ENCODE data around the gene CCDC106.

Gene CCDC106

DNA sequence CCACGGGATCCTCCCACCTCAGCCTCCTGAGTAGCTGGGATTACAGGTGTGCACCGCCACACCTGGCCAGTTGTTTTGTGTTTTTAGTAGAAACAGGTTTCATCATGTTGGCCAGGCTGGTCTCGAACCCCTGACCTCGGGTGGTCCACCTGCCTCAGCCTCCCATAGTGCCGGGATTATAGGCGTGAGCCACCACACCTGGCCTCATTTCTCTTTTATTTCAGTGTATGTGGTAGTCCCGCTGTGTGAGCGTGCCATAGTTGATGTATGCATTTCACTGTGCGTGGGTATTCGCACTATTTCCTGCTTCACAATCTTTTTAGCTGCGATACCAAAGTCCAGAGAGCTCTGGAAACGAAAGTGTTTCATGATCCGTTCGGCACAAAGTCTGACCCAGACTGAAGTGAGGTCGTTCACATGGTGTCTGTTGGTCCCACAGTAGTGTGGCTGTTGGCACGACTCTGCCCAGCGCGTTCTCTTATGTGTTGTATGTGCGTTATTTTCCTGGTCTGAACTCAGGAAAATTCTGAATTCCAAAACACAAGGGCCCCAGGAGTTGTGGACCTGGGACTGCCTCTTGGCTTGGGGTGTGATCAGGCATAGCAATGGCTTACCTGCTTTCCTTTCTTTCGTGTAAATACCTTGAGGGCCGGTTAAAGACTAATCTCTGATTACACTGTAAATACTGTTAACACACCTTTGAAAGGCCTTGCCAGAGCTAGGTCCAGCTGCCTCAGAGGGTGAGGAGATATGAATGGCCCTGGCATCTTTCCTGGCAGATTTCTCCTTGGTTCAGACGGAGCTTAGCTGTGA is 35.6 kb downstream of the CCDC106 start:
- TF ChIP-seq, protein P1, sequence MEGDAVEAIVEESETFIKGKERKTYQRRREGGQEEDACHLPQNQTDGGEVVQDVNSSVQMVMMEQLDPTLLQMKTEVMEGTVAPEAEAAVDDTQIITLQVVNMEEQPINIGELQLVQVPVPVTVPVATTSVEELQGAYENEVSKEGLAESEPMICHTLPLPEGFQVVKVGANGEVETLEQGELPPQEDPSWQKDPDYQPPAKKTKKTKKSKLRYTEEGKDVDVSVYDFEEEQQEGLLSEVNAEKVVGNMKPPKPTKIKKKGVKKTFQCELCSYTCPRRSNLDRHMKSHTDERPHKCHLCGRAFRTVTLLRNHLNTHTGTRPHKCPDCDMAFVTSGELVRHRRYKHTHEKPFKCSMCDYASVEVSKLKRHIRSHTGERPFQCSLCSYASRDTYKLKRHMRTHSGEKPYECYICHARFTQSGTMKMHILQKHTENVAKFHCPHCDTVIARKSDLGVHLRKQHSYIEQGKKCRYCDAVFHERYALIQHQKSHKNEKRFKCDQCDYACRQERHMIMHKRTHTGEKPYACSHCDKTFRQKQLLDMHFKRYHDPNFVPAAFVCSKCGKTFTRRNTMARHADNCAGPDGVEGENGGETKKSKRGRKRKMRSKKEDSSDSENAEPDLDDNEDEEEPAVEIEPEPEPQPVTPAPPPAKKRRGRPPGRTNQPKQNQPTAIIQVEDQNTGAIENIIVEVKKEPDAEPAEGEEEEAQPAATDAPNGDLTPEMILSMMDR (IDR thresholded peaks at IDR 0.05; ENCODE audit: low read depth, low read length, missing control alignments): no peak
- no peak for DNase-seq (ENCODE audit: low read depth)
- no peak overlapping the region for H3K4me3 ChIP-seq (ENCODE audit: low read depth, low read length)

DNA sequence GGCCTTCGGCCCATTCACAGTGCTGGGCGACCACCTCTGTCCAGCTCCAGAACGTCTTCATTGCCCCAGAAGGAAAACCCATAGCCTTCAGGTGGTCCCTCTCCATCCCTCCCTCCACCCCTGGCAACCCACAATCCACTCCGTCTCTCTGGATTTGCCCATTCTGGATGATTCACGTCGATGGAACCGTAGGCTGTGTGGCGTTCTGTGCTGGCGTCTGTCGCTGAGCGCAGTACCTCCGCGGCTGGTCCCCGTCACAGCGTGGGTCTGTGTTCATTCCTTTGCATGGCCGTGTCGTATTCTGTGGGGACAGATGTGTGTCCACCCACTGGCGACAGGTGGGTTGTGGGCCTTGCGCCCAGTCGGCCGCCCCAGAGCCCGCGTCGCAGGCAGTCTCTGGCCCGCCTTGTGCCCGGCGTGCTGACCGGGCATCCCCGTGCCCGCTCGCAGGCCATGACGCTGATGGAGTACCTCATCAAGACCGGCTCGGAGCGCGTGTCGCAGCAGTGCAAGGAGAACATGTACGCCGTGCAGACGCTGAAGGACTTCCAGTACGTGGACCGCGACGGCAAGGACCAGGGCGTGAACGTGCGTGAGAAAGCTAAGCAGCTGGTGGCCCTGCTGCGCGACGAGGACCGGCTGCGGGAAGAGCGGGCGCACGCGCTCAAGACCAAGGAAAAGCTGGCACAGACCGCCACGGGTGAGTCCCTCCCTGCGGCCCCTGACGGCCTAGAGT is 37.1 kb downstream of the CCDC106 start:
- H3K4me3 ChIP-seq (ENCODE audit: low read depth, low read length): no peak overlapping the region
- TF ChIP-seq, protein P1 (IDR thresholded peaks at IDR 0.05; ENCODE audit: low read depth, low read length, missing control alignments): no peak
- no peak for DNase-seq (ENCODE audit: low read depth)

DNA sequence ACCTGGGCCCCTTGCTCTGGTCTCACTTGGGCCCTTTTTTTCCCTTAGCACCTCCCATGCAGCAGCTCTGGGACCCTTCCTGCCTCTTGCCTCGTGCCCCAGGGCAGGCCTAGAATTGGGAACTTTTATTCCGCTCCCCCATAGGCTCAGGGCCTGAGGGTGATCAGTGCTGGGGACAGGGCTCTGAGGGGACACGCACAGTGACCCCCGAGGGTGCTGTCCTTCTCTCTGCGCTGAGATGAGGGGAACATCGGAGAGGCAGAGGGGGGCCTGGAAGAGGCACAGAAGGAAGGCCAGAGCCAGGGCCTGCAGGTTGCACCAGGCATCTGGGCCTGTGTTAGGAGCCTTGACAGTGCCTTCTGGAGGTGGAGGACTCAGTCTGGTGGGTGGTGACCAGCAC is 37.8 kb downstream of the CCDC106 start:
- no peak overlapping the region for H3K4me3 ChIP-seq (ENCODE audit: low read depth, low read length)
- TF ChIP-seq, protein P1 (IDR thresholded peaks at IDR 0.05; ENCODE audit: low read depth, low read length, missing control alignments): no peak
- DNase-seq (ENCODE audit: low read depth): no peak

DNA sequence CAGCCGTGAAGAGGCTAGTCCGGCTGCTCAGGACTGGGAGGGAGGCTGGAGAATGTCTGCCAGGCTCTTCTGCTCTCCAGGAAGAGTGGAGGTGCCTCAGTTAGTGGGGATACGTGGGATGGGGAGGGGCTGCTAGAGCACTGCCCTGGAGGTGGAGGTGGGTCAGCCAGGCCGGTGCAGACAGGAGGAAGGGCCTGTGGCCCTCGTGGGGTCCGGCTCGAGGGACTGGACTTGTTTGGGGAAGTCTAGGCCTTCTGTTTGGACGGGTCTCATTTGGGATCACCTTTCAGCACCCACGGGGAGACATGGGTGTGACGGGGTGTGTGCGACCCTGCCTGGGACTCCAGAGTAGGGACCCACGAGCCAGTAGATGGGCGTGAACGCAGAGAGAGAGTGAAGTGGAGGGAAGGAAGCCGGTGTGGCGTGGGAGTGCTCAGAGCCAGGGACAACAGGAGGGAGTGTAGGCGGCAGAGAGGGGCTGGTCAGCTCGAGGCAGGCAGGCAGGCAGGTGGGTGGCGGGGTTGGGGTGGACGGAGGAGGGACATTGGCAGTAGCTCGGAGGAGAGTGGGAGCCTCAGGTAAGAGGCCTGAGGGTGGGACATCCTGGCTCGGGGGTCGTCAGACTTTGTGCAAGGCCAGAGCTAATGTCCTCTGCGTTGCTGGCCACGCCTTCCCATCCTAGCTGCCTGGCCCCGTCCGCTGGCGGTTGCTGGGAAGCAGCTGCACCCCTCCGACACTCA is 38.5 kb downstream of the CCDC106 start:
- H3K4me3 ChIP-seq (ENCODE audit: low read depth, low read length): no peak overlapping the region
- no peak for DNase-seq (ENCODE audit: low read depth)
- TF ChIP-seq, protein P1 (IDR thresholded peaks at IDR 0.05; ENCODE audit: low read depth, low read length, missing control alignments): no peak

DNA sequence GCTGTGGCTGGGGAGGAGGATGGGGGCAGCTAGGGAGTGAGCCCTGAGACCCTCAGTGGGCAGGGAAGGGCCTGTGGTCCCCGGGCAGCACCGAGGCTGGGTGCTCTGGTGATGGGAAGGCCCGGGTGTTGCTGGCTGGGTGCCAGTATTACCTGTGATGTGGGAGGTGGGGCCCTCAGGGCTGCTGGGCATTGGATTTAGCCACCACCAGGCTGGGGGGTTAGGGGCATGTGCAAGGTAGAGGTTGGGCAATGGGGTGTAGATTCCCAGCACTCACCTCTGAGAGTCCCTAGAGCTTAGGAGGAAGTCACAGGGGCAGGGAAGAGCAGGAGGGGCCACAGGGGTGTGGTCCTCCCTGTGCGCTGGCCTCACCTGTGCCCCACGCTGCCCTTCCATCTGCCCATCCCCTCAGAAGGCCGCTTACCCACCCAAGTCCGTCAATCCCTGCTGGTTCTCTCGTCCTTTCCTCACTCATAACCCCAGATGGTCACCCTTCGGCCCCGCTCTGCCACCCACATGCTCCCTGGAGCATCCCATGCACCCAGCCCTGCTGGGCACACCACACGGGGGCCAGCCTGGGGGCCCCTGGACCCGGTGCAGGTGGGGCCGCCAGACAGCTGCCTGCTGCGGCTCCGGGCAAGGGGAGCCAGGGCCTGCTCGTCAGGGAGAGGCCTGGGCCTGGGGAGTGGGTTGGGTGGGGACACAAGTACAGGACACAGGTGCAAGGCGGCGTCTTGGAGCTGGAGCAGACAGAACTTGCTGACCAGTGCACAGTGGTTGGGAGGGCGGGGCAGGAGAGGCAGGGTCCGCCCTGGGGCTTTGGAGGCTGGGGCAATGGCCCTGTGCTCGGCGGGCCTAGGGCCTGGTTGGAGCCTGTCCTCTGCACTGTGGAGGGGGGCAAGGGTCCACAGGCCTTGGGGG is 39.5 kb downstream of the CCDC106 start:
- no peak overlapping the region for H3K4me3 ChIP-seq (ENCODE audit: low read depth, low read length)
- TF ChIP-seq, protein P1 (IDR thresholded peaks at IDR 0.05; ENCODE audit: low read depth, low read length, missing control alignments): no peak
- no peak for DNase-seq (ENCODE audit: low read depth)
